Stomach (tissue), 9 donors: Measurements from ENCODE around the gene PSME4. TPM values are rescaled to one million over a fixed set of nuclear protein-coding genes. Genes with fewer than 3 reads are reported as not detected.
"Not testable (repeated sequence)": the region's sequence is repeated elsewhere in the genome, so short reads cannot be mapped to it uniquely, and the experiment has no call there.

Source experiments
- DNase-seq, 2 donors: peaks; one replicate each; pipeline versions ENCODE4 v3.0.0 to v3.0.0-alpha.2; 2013 to 2019
- H3K27ac ChIP-seq, 5 donors: fragments of 200-600 bp in 4 of 5; sonication (generic) in 4 of 5; one replicate each; pipeline ENCODE4 v1.5.1; 2013 to 2019; ENCODE audit warnings: mild to moderate bottlenecking in 1 of 5, moderate library complexity in 1 of 5
- H3K27me3 ChIP-seq, 3 donors: fragments of 200-600 bp; sonication (generic); one replicate each; pipeline ENCODE4 v1.5.1; 2017 to 2019; ENCODE audit warnings: mixed run types in 1 of 3
- H3K36me3 ChIP-seq, 4 donors: fragments of 200-600 bp; sonication (generic); 1 replicate in 3 of 4; 2 replicates in 1 of 4; pipeline ENCODE4 v1.5.1; 2016 to 2019
- H3K4me1 ChIP-seq, 4 donors: fragments of 200-600 bp; sonication (generic); one replicate each; pipeline ENCODE4 v1.5.1; 2016 to 2019
- H3K4me3 ChIP-seq, 4 donors: fragments of 200-600 bp; sonication (generic) in 3 of 4; one replicate each; pipeline ENCODE4 v1.5.1; 2016 to 2019; ENCODE audit warnings: mild to moderate bottlenecking in 1 of 4
- H3K9me3 ChIP-seq, 4 donors: fragments of 200-600 bp; sonication (generic); one replicate each; pipeline ENCODE4 v1.5.1; 2016 to 2019
- EP300 ChIP-seq: sonication (generic); formaldehyde crosslinking; IDR thresholded peaks from one replicate; pipeline ENCODE4 v1.6.1; 2017; ENCODE audit warnings: antibody characterized with exemption
- POLR2A ChIP-seq, 4 donors: fragments of 450-650 bp; IDR thresholded peaks; one replicate each; pipeline ENCODE4 v1.6.1; 2016; ENCODE audit warnings: antibody characterized with exemption in 4 of 4, control low read depth in 2 of 4, mild to moderate bottlenecking in 1 of 4, moderate library complexity in 1 of 4
- POLR2AphosphoS5 ChIP-seq, 3 donors: sonication (generic); formaldehyde crosslinking; IDR thresholded peaks; one replicate each; pipeline ENCODE4 v1.6.1; 2016; ENCODE audit warnings: antibody characterized with exemption in 3 of 3
- WGBS, 5 donors: extraction: QIAGEN DNeasy Blood & Tissue Kit in 3 of 5; methylation state at CpG; one replicate each; pipeline versions ENCODE4 v1.1.5 to v1.1.7; 2013 to 2018; 5-methylcytosine and 5-hydroxymethylcytosine counted together
- intact Hi-C: fragments of 100-400 bp; cut with DNase I; formaldehyde crosslinking; loops from one replicate; pipeline ENCODE4 v1.15.1; 2023; ENCODE audit warnings: low total_unique reads
- polyA plus RNA-seq, 3 donors: library from polyadenylated mRNA; stranded (reverse); fragments of 200-250 nt; gene quantifications; one replicate each; pipeline ENCODE4 v1.2.3, GENCODE V29; 2013
- total RNA-seq, 5 donors: library from RNA; depleted of rRNA; stranded (reverse); fragments of >200 nt; gene quantifications; one replicate each; pipeline versions ENCODE4 v1.1.0 to v1.2.3, GENCODE V29; 2014 to 2016
- TF ChIP-seq, protein P1 (sequence below), 7 experiments: fragments of 450-650 bp in 4 of 7; fragments of 200-600 bp in 3 of 7; sonication (generic) in 3 of 7; IDR thresholded peaks; one replicate each; pipeline ENCODE4 v1.5.1; 2016 to 2019; ENCODE audit warnings: antibody characterized with exemption in 7 of 7, control low read depth in 2 of 7, mild to moderate bottlenecking in 1 of 7
- donor health status: healthy with polysubstance abuse.
- donor health status: Bipolar disorder and iron deficiency.
- donor health status: healthy.

Gene PSME4
- total and polyA plus RNA-seq, 8 donors = 15.1 to 133 (median 30.9) TPM

DNA sequence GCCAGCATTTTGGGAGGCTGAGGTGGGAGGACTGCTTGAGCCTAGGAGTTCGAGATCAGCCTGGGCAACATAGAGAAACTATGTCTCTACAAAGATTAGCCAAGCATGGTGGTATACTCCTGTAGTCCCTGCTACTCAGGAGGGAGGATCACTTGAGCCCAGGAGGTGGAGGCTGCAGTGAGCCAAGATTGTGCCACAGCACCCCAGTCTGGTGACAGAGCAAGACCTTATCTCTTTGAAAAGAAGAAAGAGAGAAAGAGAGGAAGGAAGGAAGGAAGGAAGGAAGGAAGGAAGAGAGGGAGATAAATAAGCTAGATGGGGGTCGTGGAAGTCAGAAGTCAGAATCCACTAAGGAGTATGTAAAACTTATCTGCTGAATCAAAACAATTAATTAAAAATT lies 127.2 kb downstream of the PSME4 start:
- Histone ChIP-seq H3K27me3 (no peaks in the 10 kb centered on the region), H3K27ac (no peak overlapping the region), H3K36me3 (peaks cover 0 to 9% (median 0%) of the 10 kb centered on the region in 4 donors), H3K4me3 (no peak overlapping the region), H3K4me1 (no peaks in the 10 kb centered on the region), H3K9me3 (no peaks in the 10 kb centered on the region)
- DNase-seq = no peak
- TF ChIP-seq POLR2AphosphoS5 (IDR thresholded peaks at IDR 0.05) = no peak
- TF ChIP-seq EP300 = no peak
- no peak for TF ChIP-seq POLR2A (IDR thresholded peaks at IDR 0.05)
- TF ChIP-seq, protein P1, sequence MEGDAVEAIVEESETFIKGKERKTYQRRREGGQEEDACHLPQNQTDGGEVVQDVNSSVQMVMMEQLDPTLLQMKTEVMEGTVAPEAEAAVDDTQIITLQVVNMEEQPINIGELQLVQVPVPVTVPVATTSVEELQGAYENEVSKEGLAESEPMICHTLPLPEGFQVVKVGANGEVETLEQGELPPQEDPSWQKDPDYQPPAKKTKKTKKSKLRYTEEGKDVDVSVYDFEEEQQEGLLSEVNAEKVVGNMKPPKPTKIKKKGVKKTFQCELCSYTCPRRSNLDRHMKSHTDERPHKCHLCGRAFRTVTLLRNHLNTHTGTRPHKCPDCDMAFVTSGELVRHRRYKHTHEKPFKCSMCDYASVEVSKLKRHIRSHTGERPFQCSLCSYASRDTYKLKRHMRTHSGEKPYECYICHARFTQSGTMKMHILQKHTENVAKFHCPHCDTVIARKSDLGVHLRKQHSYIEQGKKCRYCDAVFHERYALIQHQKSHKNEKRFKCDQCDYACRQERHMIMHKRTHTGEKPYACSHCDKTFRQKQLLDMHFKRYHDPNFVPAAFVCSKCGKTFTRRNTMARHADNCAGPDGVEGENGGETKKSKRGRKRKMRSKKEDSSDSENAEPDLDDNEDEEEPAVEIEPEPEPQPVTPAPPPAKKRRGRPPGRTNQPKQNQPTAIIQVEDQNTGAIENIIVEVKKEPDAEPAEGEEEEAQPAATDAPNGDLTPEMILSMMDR (IDR thresholded peaks at IDR 0.05) = no peak
- 71 to 84% (median 79%) methylated on average over 2 of the region's 2 CpGs for WGBS, 5 donors
- intact Hi-C loops = no loop called here

GRCh38 chr2:53842891-53843290 lies 127.9 kb downstream of the PSME4 start:
- Histone ChIP-seq H3K36me3 (peaks cover 0 to 4% (median 1%) of the 10 kb centered on the region in 4 donors), H3K27ac (no peak overlapping the region), H3K9me3 (no peaks in the 10 kb centered on the region), H3K4me3 (no peak overlapping the region), H3K4me1 (no peaks in the 10 kb centered on the region), H3K27me3 (no peaks in the 10 kb centered on the region)
- DNase-seq = no peak
- no peak for TF ChIP-seq EP300
- TF ChIP-seq, protein P1 (IDR thresholded peaks at IDR 0.05) = no peak
- intact Hi-C loops = no loop called here
- WGBS, 5 donors = 62 to 85% (median 79%) methylated on average over 3 of the region's 3 CpGs

DNA sequence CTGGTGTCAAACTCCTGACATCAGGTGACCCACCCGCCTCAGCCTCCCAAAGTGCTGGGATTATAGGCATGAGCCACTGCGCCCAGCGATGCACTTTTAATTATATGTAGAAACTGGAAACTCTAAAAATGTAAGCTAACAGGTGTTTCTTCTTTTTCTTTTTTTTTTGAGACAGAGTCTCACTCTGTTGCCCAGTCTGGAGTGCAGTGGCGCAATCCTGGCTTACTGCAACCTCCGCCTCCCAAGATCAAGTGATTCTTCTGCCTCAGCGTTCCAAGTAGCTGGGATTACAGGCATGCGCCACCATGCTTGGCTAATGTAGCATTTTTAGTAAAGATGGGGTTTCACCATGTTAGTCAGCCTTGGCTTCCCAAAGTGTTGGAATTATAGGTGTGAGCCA lies 129.1 kb downstream of the PSME4 start:
- peaks cover 0 to 12% (median 2%) of the 10 kb centered on the region in 4 donors for H3K36me3 ChIP-seq
- H3K27me3 ChIP-seq, DNase-seq, H3K4me1 ChIP-seq, intact Hi-C loops, H3K4me3 ChIP-seq, H3K27ac ChIP-seq, H3K9me3 ChIP-seq: not testable (repeated sequence)
- 92 to 98% (median 97%) methylated on average over 7 of the region's 7 CpGs for WGBS, 5 donors

GRCh38 chr2:53840580-53840979 lies 130.2 kb downstream of the PSME4 start:
- Histone ChIP-seq H3K27me3 (no peaks in the 10 kb centered on the region), H3K36me3 (peaks cover 0 to 12% (median 2%) of the 10 kb centered on the region in 4 donors), H3K4me1 (no peaks in the 10 kb centered on the region), H3K4me3 (no peak overlapping the region), H3K9me3 (no peaks in the 10 kb centered on the region), H3K27ac (no peak overlapping the region)
- intact Hi-C loops = no loop called here
- DNase-seq = no peak
- TF ChIP-seq, protein P1 (IDR thresholded peaks at IDR 0.05) = no peak
- TF ChIP-seq EP300 = no peak
- no peak for TF ChIP-seq POLR2AphosphoS5 (IDR thresholded peaks at IDR 0.05)
- TF ChIP-seq POLR2A (IDR thresholded peaks at IDR 0.05) = no peak
- 53 to 81% (median 67%) methylated on average over 1 of the region's 1 CpG for WGBS, 5 donors

DNA sequence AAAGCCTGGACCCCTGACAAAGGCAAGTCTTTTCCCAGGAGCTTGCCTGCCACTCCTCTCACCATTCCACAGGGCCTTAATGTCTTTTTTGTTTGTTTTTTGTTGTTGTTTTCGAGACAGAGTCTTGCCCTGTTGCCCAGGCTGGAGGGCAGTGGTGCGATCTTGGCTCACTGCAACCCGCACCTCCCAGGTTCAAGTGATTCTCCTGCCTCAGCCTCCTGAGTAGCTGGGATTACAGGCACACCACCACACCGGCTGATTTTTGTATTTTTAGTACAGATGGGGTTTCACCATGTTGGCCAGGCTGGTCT lies 140.9 kb downstream of the PSME4 start:
- 88 to 98% (median 94%) methylated on average over 4 of the region's 4 CpGs for WGBS, 5 donors
- H3K27ac ChIP-seq, intact Hi-C loops, H3K4me3 ChIP-seq, DNase-seq, H3K27me3 ChIP-seq, H3K9me3 ChIP-seq: not testable (repeated sequence)
- Histone ChIP-seq H3K4me1 (peaks cover 0 to 24% (median 5%) of the 10 kb centered on the region in 4 donors), H3K36me3 (peaks cover 0 to 13% (median 8%) of the 10 kb centered on the region in 4 donors)
